ENCODE results near the gene EFNA5.

- TF ChIP-seq YY1 (IDR thresholded peaks at IDR 0.05; ENCODE audit: insufficient read depth, insufficient read length), result no peak
- TF ChIP-seq ZNF274 (IDR thresholded peaks at IDR 0.05; ENCODE audit: low read depth, low read length), result no peak
- no peak for TF ChIP-seq SUZ12 (IDR thresholded peaks at IDR 0.05; ENCODE audit: extremely low read depth, insufficient read depth, insufficient read length)
Observed at GRCh38 chr5:107518616-107519015, 152.1 kb downstream of the EFNA5 start.

Measured in NT2/D1 (cell line).